NCI-H748 (cell line): ENCODE results near the gene PTGDS.

Experiments
- DNase-seq: peaks from one replicate; lab custom pipeline; 2025; ENCODE audit not compliant: unreplicated experiment; lab: John Stamatoyannopoulos, UW

The PTGDS gene

GRCh38 chr9:136957461-136957860 lies 19.8 kb upstream of the PTGDS start:
- no peak for DNase-seq

- no peak for DNase-seq
Observed at GRCh38 chr9:136957901-136958300, 19.4 kb upstream of the PTGDS start.

DNA sequence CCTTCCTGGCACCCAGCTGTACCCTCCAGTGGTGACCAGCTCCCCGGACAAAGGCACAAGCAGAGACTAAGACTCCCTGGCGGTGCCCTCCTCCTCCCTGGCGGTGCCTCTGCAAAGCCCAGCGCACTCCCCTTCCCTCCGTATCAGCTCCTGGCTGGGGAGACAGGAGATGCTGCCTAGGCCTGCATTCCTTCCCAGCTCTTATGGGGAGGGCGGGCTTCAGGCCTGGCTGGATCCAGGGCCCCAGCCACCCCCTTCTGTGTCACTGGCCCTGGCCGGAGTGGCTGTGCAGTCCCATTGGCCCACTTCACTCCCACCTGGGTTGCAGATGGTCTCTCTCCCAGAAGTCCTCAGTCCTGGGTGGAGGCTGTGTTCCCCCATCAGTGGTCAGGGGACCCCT lies 18.8 kb upstream of the PTGDS start:
- DNase-seq = no peak

DNA sequence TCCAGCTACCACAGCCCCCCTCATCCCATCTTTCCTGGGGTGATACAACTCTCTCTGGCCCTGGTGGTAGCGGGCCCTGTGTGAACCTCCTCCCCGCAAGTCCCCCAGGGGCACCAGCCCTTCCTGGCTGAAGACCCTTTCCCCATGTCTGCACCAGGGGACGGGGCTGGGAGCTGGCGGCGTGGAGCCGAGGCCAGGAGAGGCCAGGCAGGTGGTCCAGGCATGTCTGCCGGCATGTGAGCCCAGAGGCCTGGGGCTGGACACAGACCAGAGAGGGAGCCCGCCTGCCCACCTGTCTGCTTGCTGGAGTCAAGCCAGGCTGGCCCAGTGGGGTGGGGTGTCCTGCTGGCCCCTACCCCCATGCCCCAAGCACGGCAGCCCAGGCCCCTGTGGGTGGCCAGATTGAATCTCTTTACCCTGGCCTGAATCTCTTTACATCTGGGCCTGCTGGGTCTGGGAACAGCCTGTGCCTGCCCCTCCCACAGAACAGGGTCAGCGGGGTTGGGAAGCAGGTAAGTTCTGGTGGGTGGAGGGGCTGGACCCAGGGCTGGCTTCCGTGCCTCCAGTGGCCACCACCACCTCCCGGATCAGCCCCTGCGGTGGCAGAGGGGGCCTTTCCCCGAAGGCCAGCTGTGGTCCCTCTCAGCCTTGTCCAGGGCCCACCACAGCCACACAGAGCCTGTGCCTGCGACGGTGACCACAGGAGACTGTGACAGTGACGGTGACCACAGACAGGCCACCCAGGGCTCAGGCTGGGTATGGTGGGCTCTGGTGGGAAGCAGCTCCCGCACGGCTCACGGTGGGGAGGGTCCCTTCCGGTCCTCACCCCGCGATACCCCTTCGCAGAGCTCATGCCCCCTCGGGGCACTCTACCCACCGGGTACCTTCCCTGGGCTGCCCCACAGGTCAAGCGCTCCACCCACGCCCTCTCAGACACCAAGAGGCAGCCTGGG lies 18.1 kb upstream of the PTGDS start:
- DNase-seq = no peak

- DNase-seq = no peak
Observed at GRCh38 chr9:136960212-136960937, 16.9 kb upstream of the PTGDS start.

- DNase-seq = no peak
Observed at GRCh38 chr9:136960938-136961275, 16.4 kb upstream of the PTGDS start.

- DNase-seq = no peak
Observed at GRCh38 chr9:136961279-136962065, 15.8 kb upstream of the PTGDS start.

- DNase-seq = no peak
Observed at GRCh38 chr9:136962163-136962562, 15.1 kb upstream of the PTGDS start.

DNA sequence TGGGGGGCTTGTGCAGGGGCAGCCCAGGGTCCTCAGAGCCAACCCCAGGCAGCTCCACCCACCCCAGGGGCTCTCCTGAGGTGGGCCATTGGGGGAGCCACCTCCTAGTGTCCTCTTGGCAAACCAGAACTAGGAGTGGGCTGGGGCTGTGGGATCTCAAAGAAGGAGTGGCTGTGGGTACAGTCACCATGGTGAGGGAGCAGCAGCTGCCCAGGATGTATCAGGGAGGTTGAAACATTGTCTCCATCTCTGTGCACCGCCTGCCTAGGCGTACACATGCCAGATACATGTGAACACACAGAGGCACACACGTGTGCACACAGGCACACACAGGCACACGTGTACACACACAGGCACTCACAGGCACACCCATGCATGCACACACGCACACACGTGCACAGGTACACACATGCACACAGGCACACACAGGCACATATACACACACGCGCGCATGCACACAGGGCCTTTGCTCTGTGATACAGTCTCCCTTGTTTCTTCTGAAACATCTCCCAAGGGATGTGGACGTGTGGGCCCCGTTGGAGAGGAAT lies 14.5 kb upstream of the PTGDS start:
- no peak for DNase-seq

GRCh38 chr9:136963341-136963740 lies 14.0 kb upstream of the PTGDS start:
- no peak for DNase-seq

DNA sequence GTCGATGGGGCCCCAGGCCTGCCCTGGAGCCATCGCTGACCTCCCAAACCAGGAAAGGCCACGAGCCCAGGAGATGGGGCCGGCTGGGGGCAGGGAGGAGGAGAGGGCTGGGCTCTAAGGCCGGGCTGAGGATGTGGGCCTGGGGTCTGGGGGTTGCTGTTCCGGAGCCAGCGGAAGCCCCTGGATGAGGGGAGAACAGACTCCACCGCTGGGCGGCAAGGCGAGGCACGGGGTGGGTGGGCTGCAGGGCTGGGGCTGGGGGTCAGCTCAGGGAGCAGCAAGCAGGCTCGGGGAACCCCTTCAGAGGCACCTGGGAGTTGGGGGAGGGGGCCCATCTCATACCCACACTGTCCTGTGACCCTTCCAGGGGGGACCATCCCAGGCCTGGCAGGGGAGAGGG lies 13.6 kb upstream of the PTGDS start:
- no peak for DNase-seq

GRCh38 chr9:136964171-136964689 lies 13.1 kb upstream of the PTGDS start:
- DNase-seq = peak; percentile 86

DNA sequence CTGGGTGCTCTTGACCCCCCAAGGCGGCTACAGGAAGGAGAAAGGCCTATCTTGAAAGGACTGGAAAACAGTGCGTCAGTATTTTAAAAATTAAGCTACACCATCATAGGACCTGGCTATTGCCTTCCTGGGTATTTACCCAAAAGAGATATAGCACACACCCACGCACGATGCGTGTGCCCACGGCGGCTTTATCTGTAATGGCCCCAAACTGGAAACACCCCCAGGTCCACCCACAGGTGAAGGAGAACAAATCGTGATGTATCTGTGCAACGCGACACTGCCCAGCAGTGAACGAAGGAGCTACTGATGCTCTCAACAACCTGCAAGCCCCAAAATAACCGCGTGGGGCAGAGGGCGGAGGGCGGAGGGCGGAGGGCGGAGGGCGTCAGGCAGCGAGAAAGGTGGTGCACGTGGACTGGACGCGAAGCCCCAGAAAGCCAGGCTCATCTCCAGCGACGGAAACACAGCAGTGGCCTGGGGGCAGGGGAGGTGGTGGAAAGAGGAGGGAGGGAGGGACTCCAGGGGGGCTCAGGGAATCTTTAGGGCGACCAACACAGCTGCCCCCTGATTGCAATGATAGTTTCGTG lies 12.4 kb upstream of the PTGDS start:
- DNase-seq = no peak

DNA sequence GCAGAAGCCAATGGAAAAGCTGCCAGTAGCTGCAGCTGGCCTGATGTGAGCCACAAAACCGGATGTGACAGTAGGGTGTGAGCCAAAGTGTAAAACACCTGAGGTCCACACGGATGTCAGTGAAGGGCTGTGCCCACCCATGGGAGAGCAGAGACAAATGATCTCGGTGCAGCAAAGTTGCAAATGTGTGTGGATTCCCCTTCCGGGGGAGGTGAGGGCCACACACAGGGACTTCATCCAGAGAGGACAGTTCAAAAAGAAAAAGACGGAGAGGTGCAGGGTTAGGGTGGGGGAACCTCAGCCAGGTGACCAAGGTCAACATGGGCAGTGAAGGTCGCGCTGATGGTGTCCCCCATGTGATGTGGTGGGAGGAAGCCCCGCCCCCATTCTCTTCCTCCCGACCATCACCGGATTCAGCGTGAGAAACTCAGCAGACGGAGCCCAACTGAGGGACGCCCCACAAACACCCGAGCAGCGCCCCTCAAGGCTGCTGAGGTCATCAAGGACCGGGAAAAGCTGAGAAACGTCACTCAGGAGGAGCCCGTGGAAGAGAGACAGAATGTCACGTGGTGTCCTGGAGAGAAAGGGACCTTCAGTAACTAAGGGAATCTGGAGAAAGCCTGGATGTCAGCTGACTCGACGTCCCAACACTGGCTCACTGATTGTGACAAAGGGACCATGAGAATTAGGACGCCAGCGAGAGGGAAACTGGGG lies 11.4 kb upstream of the PTGDS start:
- no peak for DNase-seq

GRCh38 chr9:136968333-136969127 lies 8.8 kb upstream of the PTGDS start:
- no peak for DNase-seq

GRCh38 chr9:136969150-136969549 lies 8.2 kb upstream of the PTGDS start:
- no peak for DNase-seq

DNA sequence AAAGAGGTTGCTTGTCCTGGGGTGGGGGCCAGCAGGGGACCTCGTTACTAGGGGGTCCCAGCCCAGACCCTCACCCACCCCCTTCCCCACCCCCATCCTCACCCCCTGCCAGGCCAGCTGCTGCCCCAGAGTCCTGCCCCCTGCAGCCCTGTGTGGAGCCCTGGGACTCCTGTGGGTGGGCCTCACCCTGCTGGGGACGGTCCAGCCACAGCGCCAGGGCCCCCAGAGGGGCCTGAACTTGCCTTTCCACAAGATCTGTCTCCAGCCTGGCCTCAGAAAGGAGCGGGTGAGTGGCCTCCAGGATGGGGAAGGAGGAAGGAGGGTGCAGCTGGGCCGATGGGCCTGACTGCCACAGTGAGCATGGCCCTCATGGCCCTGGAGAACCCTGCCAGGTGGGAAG lies 7.5 kb upstream of the PTGDS start:
- DNase-seq = no peak

GRCh38 chr9:136970361-136970760 lies 6.9 kb upstream of the PTGDS start:
- DNase-seq = no peak

- no peak for DNase-seq
Observed at GRCh38 chr9:136971746-136972145, 5.6 kb upstream of the PTGDS start.
